Caco-2 (cell line): ENCODE measurements around the gene MID1. TPM values are rescaled to one million over a fixed set of nuclear protein-coding genes. Genes with fewer than 3 reads are reported as not detected.

Experiments used
- BruUV-seq: library from RNA; stranded (reverse); fragments of 400-500 nt; replicated peaks from 2 replicates; lab custom pipeline; 2021; lab: Mats Ljungman, UMichigan
- CTCF ChIA-PET: fragments of 300-600 bp; sonication (Branson Sonifier 250); formaldehyde crosslinking; loops from one replicate; lab custom pipeline; 2022; ENCODE audit warnings: antibody characterized with exemption; lab: Charles Lee
- POLR2A ChIA-PET: fragments of 300-600 bp; sonication (Branson Sonifier 250); formaldehyde crosslinking; loops from one replicate; lab custom pipeline; 2022; ENCODE audit warnings: antibody characterized with exemption; lab: Charles Lee
- DNase-seq, 2 experiments: peaks; one replicate each; pipeline versions ENCODE4 v3.0.0 to v3.0.0-alpha.2; 2020 to 2022
- H3K27me3 ChIP-seq: replicated peaks from 2 replicates; pipeline ENCODE4 v1.6.0; 2011; ENCODE audit warnings: low read length; ENCODE audit not compliant: control insufficient read depth, insufficient read depth
- H3K36me3 ChIP-seq: 2 replicates; pipeline ENCODE4 v1.5.1; 2011; ENCODE audit warnings: low read length; ENCODE audit not compliant: control insufficient read depth, insufficient read depth
- H3K4me1 ChIP-seq: fragments of 250-450 bp; sonication (Bioruptor Pico); 2 replicates; pipeline ENCODE4 v1.5.1; 2020; ENCODE audit warnings: mild to moderate bottlenecking
- H3K4me3 ChIP-seq: 2 replicates; pipeline ENCODE4 v1.5.1; 2011; ENCODE audit warnings: low read depth, mild to moderate bottlenecking, control low read depth, low read length
- H3K9me3 ChIP-seq: fragments of 250-450 bp; sonication (Bioruptor Pico); 2 replicates; pipeline ENCODE4 v1.5.1; 2020; ENCODE audit warnings: mild to moderate bottlenecking, moderate library complexity
- H3K27ac Mint-ChIP-seq: one replicate; pipeline ENCODE4 v1.8.0; 2022; ENCODE audit warnings: mixed read lengths; ENCODE audit not compliant: unreplicated experiment
- H3K27me3 Mint-ChIP-seq: one replicate; pipeline ENCODE4 v1.8.0; 2022; ENCODE audit warnings: mixed read lengths; ENCODE audit not compliant: insufficient read depth, unreplicated experiment
- H3K36me3 Mint-ChIP-seq: one replicate; pipeline ENCODE4 v1.8.0; 2022; ENCODE audit warnings: mild to moderate bottlenecking, mixed read lengths; ENCODE audit not compliant: insufficient read depth, unreplicated experiment
- H3K4me1 Mint-ChIP-seq: one replicate; pipeline ENCODE4 v1.8.0; 2022; ENCODE audit warnings: low read depth, mixed read lengths; ENCODE audit not compliant: unreplicated experiment
- H3K4me3 Mint-ChIP-seq: one replicate; pipeline ENCODE4 v1.8.0; 2022; ENCODE audit warnings: mild to moderate bottlenecking, moderate library complexity, mixed read lengths; ENCODE audit not compliant: unreplicated experiment
- H3K9me3 Mint-ChIP-seq: one replicate; pipeline ENCODE4 v1.8.0; 2022; ENCODE audit warnings: mixed read lengths; ENCODE audit not compliant: unreplicated experiment
- CTCF ChIP-seq, 2 experiments: fragments of 200-600 bp in 1 of 2; IDR thresholded peaks; 1 replicate in 1 of 2; 2 replicates in 1 of 2; pipeline versions ENCODE4 v1.5.1 to v1.8.0; 2011 to 2022; ENCODE audit warnings: antibody characterized with exemption in 1 of 2, control low read depth in 1 of 2, inconsistent platforms in 1 of 2, low read depth in 1 of 2, low read length in 1 of 2, mild to moderate bottlenecking in 1 of 2, moderate library complexity in 1 of 2; ENCODE audit not compliant: insufficient read depth in 1 of 2, severe bottlenecking in 1 of 2, unreplicated experiment in 1 of 2
- intact Hi-C: fragments of 100-400 bp; cut with micrococcal nuclease; formaldehyde crosslinking; loops from one replicate; pipeline ENCODE4 v1.10.0; 2022; ENCODE audit not compliant: unreplicated experiment
- total RNA-seq: library from RNA; stranded (reverse); gene quantifications from 2 replicates; pipeline ENCODE4 v1.2.3, GENCODE V29; 2022

Gene MID1
- total RNA-seq, 1 experiment from 2014 or later, result 61.3 TPM

- CTCF ChIA-PET, result no interaction called here
- Mint-ChIP-seq H3K4me3 (no peak overlapping the region), H3K36me3 (peaks cover 29% of the 10 kb centered on the region), H3K27ac (no peak overlapping the region), H3K9me3 (no peaks in the 10 kb centered on the region), H3K27me3 (no peaks in the 10 kb centered on the region), H3K4me1 (peaks cover 11% of the 10 kb centered on the region)
- no peak for TF ChIP-seq CTCF (IDR thresholded peaks at IDR 0.05; ENCODE audit: insufficient read depth in 1 of 2, low read depth in 1 of 2, low read length in 1 of 2, severe bottlenecking in 1 of 2, unreplicated experiment in 1 of 2)
- POLR2A ChIA-PET, result no interaction called here
- no peak for DNase-seq
- intact Hi-C loops, result no loop called here
- peaks cover 19% of the 10 kb centered on the region for H3K4me1 ChIP-seq
- H3K27me3 ChIP-seq, result no peaks in the 10 kb centered on the region
- no peak overlapping the region for H3K4me3 ChIP-seq
- BruUV-seq, result no TSS peak
- H3K36me3 ChIP-seq, result peaks cover 1% of the 10 kb centered on the region; the same call in 1 of the 2 replicates
- H3K9me3 ChIP-seq, result no peaks in the 10 kb centered on the region
Measured at GRCh38 chrX:10574663-10575062, 45.7 kb downstream of the MID1 start.

GRCh38 chrX:10571260-10571659, 49.1 kb downstream of the MID1 start:
- intact Hi-C loops, result no loop called here
- DNase-seq, result no peak
- no peak overlapping the region for H3K4me3 Mint-ChIP-seq
- H3K9me3 ChIP-seq, result no peaks in the 10 kb centered on the region
- H3K36me3 Mint-ChIP-seq, result peaks cover 29% of the 10 kb centered on the region
- no peaks in the 10 kb centered on the region for H3K4me1 ChIP-seq
- no peaks in the 10 kb centered on the region for H3K36me3 ChIP-seq
- H3K9me3 Mint-ChIP-seq, result no peaks in the 10 kb centered on the region
- H3K27ac Mint-ChIP-seq, result no peak overlapping the region
- no TSS peak for BruUV-seq
- no peak for TF ChIP-seq CTCF (IDR thresholded peaks at IDR 0.05; ENCODE audit: insufficient read depth in 1 of 2, low read depth in 1 of 2, low read length in 1 of 2, severe bottlenecking in 1 of 2, unreplicated experiment in 1 of 2)
- ChIA-PET CTCF (no interaction called here), POLR2A (interaction anchor here (0.6 kb wide), 1 partner anchor 42 kb away, joined by 3 read pairs; no protein-coding TSS in a partner anchor)
- H3K27me3 Mint-ChIP-seq, result no peaks in the 10 kb centered on the region
- no peak overlapping the region for H3K4me3 ChIP-seq
- peaks cover 11% of the 10 kb centered on the region for H3K4me1 Mint-ChIP-seq
- H3K27me3 ChIP-seq, result no peaks in the 10 kb centered on the region

- no peak overlapping the region for H3K4me3 Mint-ChIP-seq
- ChIA-PET POLR2A (interaction anchor here (0.6 kb wide), 1 partner anchor 43 kb away, joined by 3 read pairs; no protein-coding TSS in a partner anchor), CTCF (no interaction called here)
- intact Hi-C loops, result no loop called here
- peaks cover 33% of the 10 kb centered on the region for H3K36me3 Mint-ChIP-seq
- Histone ChIP-seq H3K4me1 (no peaks in the 10 kb centered on the region), H3K9me3 (no peaks in the 10 kb centered on the region), H3K36me3 (peaks cover 1% of the 10 kb centered on the region; the same call in 1 of the 2 replicates), H3K4me3 (no peak overlapping the region), H3K27me3 (no peaks in the 10 kb centered on the region)
- no peaks in the 10 kb centered on the region for H3K27me3 Mint-ChIP-seq
- no peak for TF ChIP-seq CTCF (IDR thresholded peaks at IDR 0.05; ENCODE audit: insufficient read depth in 1 of 2, low read depth in 1 of 2, low read length in 1 of 2, severe bottlenecking in 1 of 2, unreplicated experiment in 1 of 2)
- H3K27ac Mint-ChIP-seq, result peak overlapping the region; percentile 39
- no TSS peak for BruUV-seq
- H3K9me3 Mint-ChIP-seq, result no peaks in the 10 kb centered on the region
- DNase-seq, result no peak
- H3K4me1 Mint-ChIP-seq, result peaks cover 11% of the 10 kb centered on the region
Measured at GRCh38 chrX:10570601-10571000, 49.8 kb downstream of the MID1 start.
